MCF 10A (cell line): Measurements from ENCODE around the gene RAB31. TPM values are rescaled to one million over a fixed set of nuclear protein-coding genes. Genes with fewer than 3 reads are reported as not detected.
A peak's percentile ranks its signal among the peaks of the same experiment; 100 is the strongest.

ENCODE experiments used
- BruUV-seq: library from RNA; stranded (reverse); fragments of 400-500 nt; replicated peaks from 2 replicates; lab custom pipeline; 2021; lab: Mats Ljungman, UMichigan
- CTCF ChIA-PET: fragments of 300-600 bp; sonication (Branson Sonifier 250); formaldehyde crosslinking; extraction: SDS; loops from one replicate; lab custom pipeline; 2021; ENCODE audit warnings: antibody characterized with exemption, inconsistent platforms; lab: Yijun Ruan, JAX
- POLR2A ChIA-PET: fragments of 300-600, 350-650 bp; sonication (Branson Sonifier 250); formaldehyde crosslinking; extraction: SDS; loops from one replicate; lab custom pipeline; 2020; ENCODE audit warnings: antibody characterized with exemption, inconsistent platforms; lab: Yijun Ruan, JAX
- DNase-seq: peaks from one replicate; pipeline ENCODE4 v3.0.0-alpha.2; 2018; ENCODE audit not compliant: unreplicated experiment
- H3K27ac Mint-ChIP-seq: one replicate; pipeline ENCODE4 v1.8.0; 2022; ENCODE audit warnings: mild to moderate bottlenecking, low read depth, mixed read lengths; ENCODE audit not compliant: unreplicated experiment
- H3K27me3 Mint-ChIP-seq: one replicate; pipeline ENCODE4 v1.8.0; 2022; ENCODE audit warnings: mixed read lengths; ENCODE audit not compliant: insufficient read depth, unreplicated experiment
- H3K36me3 Mint-ChIP-seq: one replicate; pipeline ENCODE4 v1.8.0; 2022; ENCODE audit warnings: mild to moderate bottlenecking, moderate library complexity, mixed read lengths; ENCODE audit not compliant: insufficient read depth, unreplicated experiment
- H3K4me1 Mint-ChIP-seq: one replicate; pipeline ENCODE4 v1.8.0; 2022; ENCODE audit warnings: mixed read lengths; ENCODE audit not compliant: insufficient read depth, unreplicated experiment
- H3K4me3 Mint-ChIP-seq: one replicate; pipeline ENCODE4 v1.8.0; 2022; ENCODE audit warnings: mild to moderate bottlenecking, moderate library complexity, mixed read lengths; ENCODE audit not compliant: unreplicated experiment
- H3K9me3 Mint-ChIP-seq: one replicate; pipeline ENCODE4 v1.8.0; 2022; ENCODE audit warnings: mixed read lengths; ENCODE audit not compliant: unreplicated experiment
- CTCF ChIP-seq: fragments of 200-600 bp; IDR thresholded peaks from one replicate; pipeline ENCODE4 v1.8.0; 2022; ENCODE audit warnings: antibody characterized with exemption, mild to moderate bottlenecking; ENCODE audit not compliant: unreplicated experiment
- intact Hi-C: fragments of 100-400 bp; cut with micrococcal nuclease; formaldehyde crosslinking; loops from 2 replicates; pipeline ENCODE4 v1.14.1; 2022
- total RNA-seq: library from RNA; stranded (reverse); gene quantifications from 2 replicates; pipeline ENCODE4 v1.2.3, GENCODE V29; 2022

The RAB31 gene
- total RNA-seq, 1 experiment from 2014 or later: 6.1 TPM

DNA sequence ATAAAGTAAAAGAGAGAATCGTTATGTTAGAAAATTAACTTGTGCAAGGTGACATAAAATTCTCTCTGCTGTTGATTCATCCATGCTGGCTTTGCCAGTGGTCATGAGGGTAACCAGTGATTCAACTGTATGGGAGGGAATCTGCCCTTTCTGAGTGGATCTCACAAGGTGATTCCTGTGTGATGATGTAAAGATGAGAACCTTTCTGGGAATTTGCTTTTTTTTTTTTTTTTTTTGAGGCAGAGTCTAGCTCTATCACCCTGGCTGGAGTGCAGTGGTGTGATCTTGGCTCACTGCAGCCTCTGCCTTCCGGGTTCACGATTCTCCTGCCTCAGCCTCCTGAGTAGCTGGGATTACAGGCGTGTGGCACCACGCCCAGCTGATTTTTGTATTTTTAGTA, 23.3 kb downstream of the RAB31 start:
- TF ChIP-seq CTCF: no peak
- ChIA-PET CTCF (interaction anchor here (1.4 to 2.0 kb wide), 2 partner anchors 8 to 104 kb away, joined by 5 to 8 read pairs; no protein-coding TSS in a partner anchor), POLR2A (interaction anchor here (0.7 kb wide), 2 partner anchors 30 to 179 kb away, joined by 3 read pairs; no protein-coding TSS in a partner anchor)
- intact Hi-C loops: no loop called here
- DNase-seq: peak; percentile 71
- Mint-ChIP-seq H3K4me1 (peaks cover 11% of the 10 kb centered on the region), H3K27me3 (no peaks in the 10 kb centered on the region), H3K9me3 (no peaks in the 10 kb centered on the region), H3K4me3 (no peak overlapping the region), H3K27ac (no peak overlapping the region), H3K36me3 (no peaks in the 10 kb centered on the region)
- BruUV-seq: no TSS peak

DNA sequence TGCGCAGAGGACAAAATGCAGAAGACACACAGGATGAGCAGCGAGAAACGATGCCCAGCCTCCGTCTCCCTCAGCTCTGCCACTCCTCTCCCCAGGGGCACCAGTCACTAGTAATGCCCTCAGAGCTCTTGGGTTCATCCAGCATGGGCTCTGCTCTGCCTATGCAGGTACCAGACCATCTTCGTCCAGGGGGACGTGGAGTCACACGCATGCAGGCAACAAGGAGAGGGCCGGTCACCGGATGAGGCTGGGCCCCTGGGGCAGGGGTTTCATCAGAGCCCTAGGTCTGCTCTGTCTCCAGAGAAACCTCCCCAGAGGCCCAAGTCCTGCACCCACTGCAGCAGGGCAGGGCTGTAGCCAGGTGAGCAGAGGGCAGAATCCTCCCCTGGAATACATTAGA, 23.9 kb downstream of the RAB31 start:
- POLR2A ChIA-PET: interaction anchor here (1.5 kb wide), 1 partner anchor 11 kb away, joined by 4 read pairs; no protein-coding TSS in a partner anchor
- Mint-ChIP-seq H3K9me3 (no peaks in the 10 kb centered on the region), H3K27me3 (no peaks in the 10 kb centered on the region), H3K4me1 (peaks cover 11% of the 10 kb centered on the region), H3K27ac (no peak overlapping the region), H3K4me3 (no peak overlapping the region), H3K36me3 (no peaks in the 10 kb centered on the region)
- intact Hi-C loops: no loop called here
- no peak for DNase-seq
- TF ChIP-seq CTCF: no peak
- no TSS peak for BruUV-seq
- CTCF ChIA-PET: interaction anchor here (0.6 to 2.0 kb wide), 3 partner anchors 9 to 105 kb away, joined by 3 to 8 read pairs (median 5); no protein-coding TSS in a partner anchor

- ChIA-PET CTCF (interaction anchor here (1.2 kb wide), 1 partner anchor 217 kb away, joined by 5 read pairs; no protein-coding TSS in a partner anchor), POLR2A (interaction anchor here (0.9 to 1.5 kb wide), 3 partner anchors 9 to 1193 kb away, joined by 3 to 4 read pairs (median 4); partner anchors contain the start of gene VAPA)
- Mint-ChIP-seq H3K4me3 (peak overlapping the region; percentile 15), H3K27me3 (no peaks in the 10 kb centered on the region), H3K36me3 (no peaks in the 10 kb centered on the region), H3K9me3 (no peaks in the 10 kb centered on the region), H3K4me1 (peaks cover 11% of the 10 kb centered on the region), H3K27ac (peak overlapping the region; percentile 96)
- intact Hi-C loops: no loop called here
- TF ChIP-seq CTCF: no peak
- DNase-seq: peak; percentile 67
- no TSS peak for BruUV-seq
Observed at GRCh38 chr18:9734189-9734588, 26.1 kb downstream of the RAB31 start.

GRCh38 chr18:9735238-9735637, 27.1 kb downstream of the RAB31 start:
- TF ChIP-seq CTCF: no peak
- Mint-ChIP-seq H3K4me1 (peaks cover 11% of the 10 kb centered on the region), H3K27me3 (no peaks in the 10 kb centered on the region), H3K9me3 (no peaks in the 10 kb centered on the region), H3K36me3 (no peaks in the 10 kb centered on the region), H3K4me3 (no peak overlapping the region), H3K27ac (no peak overlapping the region)
- DNase-seq: no peak
- POLR2A ChIA-PET: interaction anchor here (1.5 kb wide), 1 partner anchor 8 kb away, joined by 4 read pairs; no protein-coding TSS in a partner anchor
- BruUV-seq: no TSS peak
- CTCF ChIA-PET: interaction anchor here (0.6 to 1.2 kb wide), 2 partner anchors 35 to 216 kb away, joined by 3 to 5 read pairs; no protein-coding TSS in a partner anchor
- intact Hi-C loops: no loop called here
